HG03095 (cell line): ENCODE results near the gene SUGCT.
"Not testable (repeated sequence)": the region's sequence is repeated elsewhere in the genome, so short reads cannot be mapped to it uniquely, and the experiment has no call there.

Experiments used
- ATAC-seq: cut with Tn5 transposase; IDR thresholded peaks from one replicate; pipeline ENCODE4 v1.9.1; 2021; ENCODE audit warnings: moderate library complexity; ENCODE audit not compliant: unreplicated experiment

Gene SUGCT

GRCh38 chr7:40604601-40605438 lies 470.0 kb downstream of the SUGCT start:
- ATAC-seq: peak; percentile 59

- ATAC-seq: no peak
Observed at GRCh38 chr7:40608321-40609075, 473.7 kb downstream of the SUGCT start.

GRCh38 chr7:40610461-40610860 lies 475.7 kb downstream of the SUGCT start:
- ATAC-seq: no peak

- ATAC-seq: no peak
Observed at GRCh38 chr7:40611095-40611871, 476.5 kb downstream of the SUGCT start.

- ATAC-seq: no peak
Observed at GRCh38 chr7:40612298-40612697, 477.5 kb downstream of the SUGCT start.

- ATAC-seq: no peak
Observed at GRCh38 chr7:40619647-40620046, 484.8 kb downstream of the SUGCT start.

- ATAC-seq: no peak
Observed at GRCh38 chr7:40621592-40621998, 486.8 kb downstream of the SUGCT start.

GRCh38 chr7:40622941-40623501 lies 488.2 kb downstream of the SUGCT start:
- no peak for ATAC-seq

GRCh38 chr7:40623863-40624262 lies 489.1 kb downstream of the SUGCT start:
- no peak for ATAC-seq

GRCh38 chr7:40627361-40627760 lies 492.6 kb downstream of the SUGCT start:
- not testable (repeated sequence) for ATAC-seq

GRCh38 chr7:40629891-40630290 lies 495.1 kb downstream of the SUGCT start:
- ATAC-seq: no peak

- ATAC-seq: no peak
Observed at GRCh38 chr7:40634118-40634517, 499.3 kb downstream of the SUGCT start.

GRCh38 chr7:40638545-40639320 lies 503.9 kb downstream of the SUGCT start:
- ATAC-seq: no peak

GRCh38 chr7:40640566-40640965 lies 505.8 kb downstream of the SUGCT start:
- ATAC-seq: no peak

- no peak for ATAC-seq
Observed at GRCh38 chr7:40641701-40642100, 506.9 kb downstream of the SUGCT start.

GRCh38 chr7:40643664-40644063 lies 508.9 kb downstream of the SUGCT start:
- ATAC-seq: no peak

- ATAC-seq: no peak
Observed at GRCh38 chr7:40644454-40645188, 509.8 kb downstream of the SUGCT start.

GRCh38 chr7:40645197-40645596 lies 510.4 kb downstream of the SUGCT start:
- no peak for ATAC-seq

- ATAC-seq: no peak
Observed at GRCh38 chr7:40646717-40647116, 511.9 kb downstream of the SUGCT start.

- no peak for ATAC-seq
Observed at GRCh38 chr7:40647719-40648118, 512.9 kb downstream of the SUGCT start.
